Liver (tissue), 3 donors: ENCODE data around the gene ZSCAN22.

Experiments used
- REST ChIP-seq: IDR thresholded peaks from 2 replicates; pipeline ENCODE4 v1.6.1; 2016; ENCODE audit warnings: antibody characterized with exemption, mild to moderate bottlenecking
- SP1 ChIP-seq: IDR thresholded peaks from 2 replicates; pipeline ENCODE4 v1.6.1; 2018; ENCODE audit warnings: antibody characterized with exemption, mild to moderate bottlenecking
- TF ChIP-seq, protein P1 (sequence below): fragments of 150-350 bp; IDR thresholded peaks from 2 replicates; pipeline ENCODE4 v1.5.1; 2017; ENCODE audit warnings: improper control_type of control experiment, low read depth, low read length; ENCODE audit not compliant: missing input control
- donor health status: healthy.
- donor health status: healthy.

DNA sequence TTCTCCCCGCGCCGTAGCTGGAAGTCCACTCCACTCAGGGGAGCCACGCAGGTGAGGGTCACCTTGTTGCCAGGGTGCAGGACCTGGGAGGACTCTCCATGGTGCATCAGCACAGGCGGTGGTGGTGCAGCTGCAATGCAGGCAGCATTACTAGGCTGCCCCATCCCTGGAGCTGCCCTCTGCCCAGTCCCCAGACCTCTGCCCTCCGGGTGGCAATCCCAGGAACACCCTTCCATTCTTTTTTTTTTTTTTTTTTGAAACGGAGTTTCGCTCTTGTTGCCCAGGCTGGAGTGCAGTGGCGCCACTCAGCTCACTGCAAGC lies 24.7 kb downstream of the ZSCAN22 start:
- TF ChIP-seq REST: no peak
- TF ChIP-seq, protein P1, sequence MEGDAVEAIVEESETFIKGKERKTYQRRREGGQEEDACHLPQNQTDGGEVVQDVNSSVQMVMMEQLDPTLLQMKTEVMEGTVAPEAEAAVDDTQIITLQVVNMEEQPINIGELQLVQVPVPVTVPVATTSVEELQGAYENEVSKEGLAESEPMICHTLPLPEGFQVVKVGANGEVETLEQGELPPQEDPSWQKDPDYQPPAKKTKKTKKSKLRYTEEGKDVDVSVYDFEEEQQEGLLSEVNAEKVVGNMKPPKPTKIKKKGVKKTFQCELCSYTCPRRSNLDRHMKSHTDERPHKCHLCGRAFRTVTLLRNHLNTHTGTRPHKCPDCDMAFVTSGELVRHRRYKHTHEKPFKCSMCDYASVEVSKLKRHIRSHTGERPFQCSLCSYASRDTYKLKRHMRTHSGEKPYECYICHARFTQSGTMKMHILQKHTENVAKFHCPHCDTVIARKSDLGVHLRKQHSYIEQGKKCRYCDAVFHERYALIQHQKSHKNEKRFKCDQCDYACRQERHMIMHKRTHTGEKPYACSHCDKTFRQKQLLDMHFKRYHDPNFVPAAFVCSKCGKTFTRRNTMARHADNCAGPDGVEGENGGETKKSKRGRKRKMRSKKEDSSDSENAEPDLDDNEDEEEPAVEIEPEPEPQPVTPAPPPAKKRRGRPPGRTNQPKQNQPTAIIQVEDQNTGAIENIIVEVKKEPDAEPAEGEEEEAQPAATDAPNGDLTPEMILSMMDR: no peak
- TF ChIP-seq SP1: no peak
